Hematopoietic multipotent progenitor cell treated with erythropoietin and hydrocortisone succinate and interleukin-3 and kit ligand, for 4 days (in vitro differentiated cells): ENCODE measurements around the gene OR2M3.
"Not testable (repeated sequence)": the region's sequence is repeated elsewhere in the genome, so short reads cannot be mapped to it uniquely, and the experiment has no call there.

Experiments used
- DNase-seq: peaks from one replicate; pipeline ENCODE4 v3.0.0-alpha.2; 2015

Gene OR2M3

GRCh38 chr1:248196965-248197364, at the start of gene OR2M3:
TSS of gene OR2M3 (plus strand) at chr1:248197265. CDS start at chr1:248203068, 5,803 bp downstream.
- no peak for DNase-seq

- no peak for DNase-seq
Observed at GRCh38 chr1:248152056-248152827, 44.8 kb upstream of the OR2M3 start.

- peak; percentile 18 for DNase-seq
Observed at GRCh38 chr1:248155927-248156326, 41.1 kb upstream of the OR2M3 start.

- DNase-seq: no peak
Observed at GRCh38 chr1:248158758-248159157, 38.3 kb upstream of the OR2M3 start.

GRCh38 chr1:248164031-248164430, 33.0 kb upstream of the OR2M3 start:
- DNase-seq: no peak

GRCh38 chr1:248165186-248165585, 31.9 kb upstream of the OR2M3 start:
- no peak for DNase-seq

- no peak for DNase-seq
Observed at GRCh38 chr1:248174521-248174920, 22.5 kb upstream of the OR2M3 start, which contains the start of gene OR2M2. TSS of gene OR2M2 (plus strand) at chr1:248174821. CDS start at chr1:248179986, 5,165 bp downstream.

GRCh38 chr1:248183996-248184395, 13.1 kb upstream of the OR2M3 start:
- no peak for DNase-seq

GRCh38 chr1:248187363-248187762, 9.7 kb upstream of the OR2M3 start:
- DNase-seq: no peak

- peak; percentile 1 for DNase-seq
Observed at GRCh38 chr1:248189026-248189425, 8.0 kb upstream of the OR2M3 start.

GRCh38 chr1:248194117-248194516, 2.9 kb upstream of the OR2M3 start:
- DNase-seq: no peak

GRCh38 chr1:248215880-248216279, 18.8 kb downstream of the OR2M3 start:
- no peak for DNase-seq

- no peak for DNase-seq
Observed at GRCh38 chr1:248225537-248225936, 28.5 kb downstream of the OR2M3 start.

GRCh38 chr1:248229360-248229908, 32.4 kb downstream of the OR2M3 start:
- no peak for DNase-seq

GRCh38 chr1:248231117-248231516, 34.1 kb downstream of the OR2M3 start, which contains the start of gene OR2M4:
TSS of gene OR2M4 (plus strand) at chr1:248231417. CDS start at chr1:248238929, 7,512 bp downstream.
- no peak for DNase-seq

GRCh38 chr1:248239478-248239877, 42.4 kb downstream of the OR2M3 start:
- no peak for DNase-seq

GRCh38 chr1:248243204-248243603, 46.1 kb downstream of the OR2M3 start:
- DNase-seq: peak; percentile 87

- not testable (repeated sequence) for DNase-seq
Observed at GRCh38 chr1:248259309-248259708, 62.2 kb downstream of the OR2M3 start.
